ENCODE measurements around the gene SATB2.

The SATB2 gene

DNA sequence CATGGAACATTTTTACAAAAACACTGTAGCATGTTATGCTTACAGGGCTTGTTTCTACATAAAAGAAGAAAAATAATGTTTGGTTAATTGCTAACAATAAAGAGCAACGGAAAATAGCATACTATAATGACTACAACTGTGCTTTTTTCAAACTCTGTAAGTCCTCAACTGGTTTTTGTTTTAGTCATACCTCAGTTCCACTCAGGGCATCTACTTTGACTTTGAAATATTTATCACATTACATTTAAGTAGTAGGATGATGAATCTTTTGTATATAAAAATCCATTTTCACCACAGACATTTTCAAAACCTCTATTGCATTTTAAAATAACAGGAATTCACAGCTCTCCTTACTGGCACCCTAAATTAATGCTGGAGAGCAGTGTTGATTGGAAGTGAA, 8.3 kb downstream of the SATB2 start:
- DNase-seq = no peak

DNA sequence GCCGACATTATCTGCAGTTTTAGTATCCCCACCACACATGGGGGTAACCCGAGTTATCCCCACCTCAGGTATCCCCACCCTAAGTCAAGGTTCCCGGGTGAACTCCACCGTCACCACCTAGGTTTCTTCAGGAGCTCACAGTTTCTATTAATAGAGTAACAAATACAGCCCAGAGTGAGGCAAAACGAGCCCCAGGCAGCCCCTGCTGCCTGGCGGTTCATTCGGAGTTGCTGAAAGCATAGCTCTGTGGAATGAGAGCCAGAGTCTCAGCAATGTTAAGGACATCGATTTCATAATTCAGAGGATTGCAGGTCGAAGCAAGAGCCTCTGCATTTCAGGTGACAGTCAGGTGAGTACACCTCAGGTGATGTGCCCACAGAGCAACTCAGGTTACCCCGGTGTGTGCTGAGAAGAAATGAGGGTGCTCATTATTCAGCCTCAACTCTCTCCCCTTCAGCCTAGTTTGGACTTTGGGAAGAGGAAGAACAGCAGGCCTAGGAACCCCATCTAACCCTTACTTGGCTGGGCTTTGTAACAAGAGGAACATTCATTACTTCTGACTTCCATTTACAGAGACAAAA, 10.7 kb downstream of the SATB2 start:
- no peak for DNase-seq

DNA sequence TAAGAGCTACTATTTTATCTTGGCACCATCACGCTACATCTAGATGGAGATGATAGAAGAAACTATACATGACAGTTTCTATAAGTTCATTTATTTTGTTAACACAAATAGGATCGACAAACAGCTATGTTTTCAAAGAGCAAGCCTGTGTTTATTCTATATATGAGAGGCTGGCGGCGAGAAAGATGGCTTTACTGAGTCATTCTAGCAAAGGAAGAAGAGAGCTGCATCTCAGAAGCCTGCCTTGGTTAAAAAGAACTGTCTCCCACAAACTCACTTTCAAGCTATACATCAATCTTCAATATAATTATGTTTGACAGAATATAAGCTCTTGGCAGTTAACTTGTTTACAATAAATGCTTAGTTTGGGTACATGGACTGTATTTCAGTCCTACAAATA, 13.0 kb downstream of the SATB2 start:
- DNase-seq = no peak

DNA sequence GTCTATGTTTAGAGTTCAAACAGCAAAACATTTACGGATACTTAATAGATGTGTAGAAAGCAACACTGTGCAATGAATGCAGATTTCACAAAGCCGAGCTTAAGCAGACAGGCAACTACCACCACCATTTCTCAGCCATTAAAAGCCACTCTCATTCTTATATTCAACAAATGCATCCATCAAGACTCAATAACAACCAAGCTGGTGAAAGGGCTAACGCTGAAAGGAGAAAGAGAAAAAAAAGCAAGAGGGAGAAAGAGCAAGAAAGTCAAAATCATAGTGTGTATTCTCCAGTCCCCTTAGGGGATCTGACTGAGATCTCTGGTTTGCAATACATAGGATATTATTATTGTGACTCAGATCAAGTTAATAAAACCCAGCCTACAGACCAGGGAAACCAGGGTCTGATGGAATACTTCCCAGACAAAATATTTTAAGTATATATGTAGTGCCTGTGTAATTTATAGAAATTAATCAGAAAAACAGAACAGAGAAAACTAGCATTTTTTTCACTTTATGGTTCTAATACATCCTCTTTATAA, 14.1 kb downstream of the SATB2 start:
- no peak for DNase-seq

DNA sequence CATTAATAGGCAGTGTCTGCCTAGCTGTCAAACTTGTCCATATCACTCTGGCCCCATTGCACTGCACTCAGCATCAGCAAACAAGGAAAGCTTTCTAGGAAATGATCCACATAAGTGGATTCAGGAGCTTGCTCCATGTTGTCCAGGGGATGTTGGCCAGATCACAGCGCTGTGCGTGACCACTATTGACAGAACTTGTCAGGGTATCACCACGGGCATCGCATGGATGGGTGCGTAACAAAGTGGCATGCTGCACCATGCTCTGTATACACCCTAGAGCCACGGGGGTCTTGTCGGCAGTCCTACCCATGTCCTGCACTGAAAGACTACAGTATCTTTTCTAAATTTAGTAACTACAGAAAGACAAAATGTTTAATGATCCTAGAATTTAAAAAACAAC, 15.6 kb downstream of the SATB2 start:
- no peak for DNase-seq

DNA sequence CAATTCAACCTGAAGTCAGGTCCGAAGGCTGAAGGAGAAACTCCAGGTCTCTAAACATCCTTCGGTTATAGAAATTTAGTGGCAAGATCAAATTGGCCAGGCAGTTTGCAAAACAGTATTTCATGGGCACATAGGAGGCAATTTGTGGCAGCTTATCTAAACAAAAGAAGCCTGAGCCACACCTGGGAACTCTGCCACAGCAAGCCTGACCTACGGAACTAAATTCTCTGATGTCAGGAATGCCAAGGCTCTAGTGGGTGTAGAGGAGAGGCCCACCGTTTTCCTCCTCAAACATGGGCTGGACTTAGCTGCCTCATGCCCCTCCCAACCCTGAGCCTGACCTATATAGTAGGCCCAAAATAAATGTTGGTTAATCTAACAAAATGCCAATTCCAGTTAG, 16.0 kb downstream of the SATB2 start:
- no peak for DNase-seq

DNA sequence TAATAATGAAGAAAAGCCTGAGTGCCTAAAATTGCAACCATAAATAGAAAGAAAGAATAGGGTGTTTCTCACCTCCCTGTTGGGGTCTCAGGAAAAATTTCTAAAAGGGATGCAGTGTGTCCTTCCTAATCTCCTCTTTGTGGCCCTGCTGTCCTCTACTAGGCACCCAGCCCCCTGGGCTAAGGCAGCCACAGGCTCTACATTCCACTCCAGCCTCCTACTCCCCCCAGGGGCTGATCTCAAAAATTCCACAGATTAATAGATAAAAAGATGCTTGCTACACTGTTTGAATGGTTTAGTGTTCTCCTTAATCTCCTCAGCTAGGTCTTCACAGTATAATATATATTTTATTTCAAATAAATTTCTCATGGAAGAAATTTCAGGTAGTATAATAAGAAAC, 17.6 kb downstream of the SATB2 start:
- no peak for DNase-seq

DNA sequence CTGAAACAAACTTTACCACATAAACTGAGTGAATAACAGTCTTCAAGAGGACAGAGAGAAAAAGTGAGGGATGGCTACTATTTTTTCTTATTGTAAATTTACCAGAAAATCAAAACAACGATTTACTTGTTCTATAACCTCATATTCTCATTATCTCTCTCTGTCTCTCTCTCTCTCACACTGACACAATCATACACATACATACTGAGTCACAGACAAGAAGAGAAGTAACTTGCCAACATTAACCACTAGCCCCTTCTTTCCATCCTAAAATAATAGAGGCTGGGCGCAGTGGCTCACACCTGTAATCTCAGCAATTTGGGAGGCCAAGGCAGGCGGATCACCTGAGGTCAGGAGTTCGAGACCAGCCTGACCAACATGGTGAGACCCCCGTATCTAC, 18.2 kb downstream of the SATB2 start:
- DNase-seq = no peak

DNA sequence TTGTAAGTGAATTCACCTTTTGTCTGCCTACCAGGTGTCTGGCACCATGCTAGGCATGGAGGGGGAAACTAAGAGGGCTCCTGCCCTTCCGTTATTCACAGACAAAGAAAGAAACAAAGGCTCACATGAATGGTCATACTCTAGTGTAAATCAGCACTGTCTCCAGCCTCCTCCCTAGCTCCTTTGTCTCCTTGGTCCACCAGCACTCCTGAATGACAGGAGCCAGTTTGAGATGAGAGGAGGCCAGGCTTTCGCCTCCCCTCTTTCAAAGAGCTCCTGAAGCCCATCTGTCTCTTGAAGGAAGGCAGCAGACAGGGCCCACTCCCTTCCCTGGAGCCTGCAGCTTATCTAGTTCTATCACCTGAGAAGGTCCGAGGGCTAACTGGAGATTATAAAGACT, 18.7 kb downstream of the SATB2 start:
- DNase-seq = no peak

DNA sequence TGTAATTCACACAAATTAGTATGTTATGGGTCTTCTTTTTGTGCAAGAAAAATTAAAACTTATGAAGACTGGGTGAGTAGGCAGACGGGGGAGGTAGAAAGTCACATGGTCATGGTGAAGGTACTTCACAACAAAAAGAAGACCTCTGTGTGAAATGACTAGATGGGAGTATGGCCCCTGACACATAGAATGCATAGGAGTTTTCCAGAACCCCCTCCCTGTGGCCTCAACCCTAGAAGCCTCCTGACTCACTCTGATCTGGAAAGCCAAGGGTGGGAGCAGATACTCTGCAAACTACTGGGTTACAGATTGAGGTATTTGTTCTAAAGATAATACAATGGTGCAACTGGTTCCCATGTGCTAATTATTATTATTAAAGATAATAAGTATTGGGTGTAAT, 23.2 kb downstream of the SATB2 start:
- DNase-seq = no peak

DNA sequence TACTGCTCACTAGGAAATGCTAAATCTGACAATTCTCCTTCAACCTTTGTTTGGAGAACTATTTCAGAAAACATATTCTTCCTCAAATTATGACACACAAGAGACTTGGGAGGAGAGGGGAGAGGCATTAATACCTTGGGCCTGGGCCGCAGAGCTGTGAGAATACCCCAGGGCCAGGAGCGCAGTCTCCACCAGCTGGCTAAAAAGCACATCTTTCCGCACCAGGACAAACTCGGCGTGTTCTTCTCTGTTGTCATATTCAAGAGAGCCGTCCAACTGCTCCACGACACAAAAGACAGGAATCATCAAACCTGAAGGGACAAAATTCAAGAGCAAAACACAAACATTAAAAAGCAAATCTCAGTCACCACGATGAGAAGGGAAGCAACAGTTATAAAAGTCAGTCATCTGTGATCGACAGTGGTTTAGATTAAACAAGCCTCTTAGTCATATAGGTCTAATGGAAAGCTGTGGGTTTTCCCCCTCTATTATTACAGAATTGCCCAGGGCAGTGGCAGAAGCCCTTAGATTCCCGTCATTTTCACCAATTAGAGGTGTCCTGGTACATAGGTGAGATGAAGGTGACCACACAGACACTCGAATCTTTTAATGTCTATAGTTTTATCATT, 24.4 kb downstream of the SATB2 start:
- DNase-seq = no peak

DNA sequence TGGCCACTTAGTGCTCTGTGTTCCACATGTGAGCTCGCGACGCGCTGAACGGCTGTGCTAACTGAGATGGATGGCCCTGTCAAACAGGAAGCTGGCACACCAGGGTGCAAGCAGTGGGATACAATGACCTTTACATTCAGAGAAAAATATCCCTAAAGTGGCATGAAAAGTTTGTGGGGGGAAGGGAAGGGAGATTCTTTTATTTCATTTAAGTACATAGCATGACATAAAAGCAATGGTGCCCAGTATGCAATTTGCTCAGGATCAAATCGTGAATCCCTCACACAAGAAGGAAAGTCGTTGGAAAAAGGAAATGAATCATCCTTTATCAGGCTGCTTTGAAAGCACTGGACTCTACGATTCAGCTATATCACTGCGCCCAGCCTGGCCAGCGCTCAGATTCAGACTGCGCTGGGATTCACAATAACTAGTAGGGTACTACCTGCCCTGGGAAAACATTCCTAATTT, 26.0 kb downstream of the SATB2 start:
- DNase-seq = no peak

DNA sequence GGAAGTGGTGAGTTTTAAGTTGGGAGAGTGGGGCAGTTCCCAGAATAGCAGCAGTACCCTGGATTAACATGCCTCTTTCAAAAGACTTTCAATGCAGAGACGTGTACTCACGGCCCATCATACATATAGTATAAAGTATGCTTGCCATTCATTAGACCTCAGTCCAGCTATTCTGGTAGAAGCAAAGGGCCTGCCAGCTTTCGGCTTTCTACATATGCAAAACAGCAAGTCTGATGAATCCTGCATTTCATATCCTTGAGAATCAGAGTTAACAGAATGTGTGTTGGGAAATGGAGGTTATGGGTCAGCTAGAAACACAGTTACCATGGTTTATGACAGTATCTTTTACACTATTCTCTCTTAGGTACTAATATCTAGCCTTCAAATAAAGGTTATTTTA, 27.5 kb downstream of the SATB2 start:
- DNase-seq = no peak

DNA sequence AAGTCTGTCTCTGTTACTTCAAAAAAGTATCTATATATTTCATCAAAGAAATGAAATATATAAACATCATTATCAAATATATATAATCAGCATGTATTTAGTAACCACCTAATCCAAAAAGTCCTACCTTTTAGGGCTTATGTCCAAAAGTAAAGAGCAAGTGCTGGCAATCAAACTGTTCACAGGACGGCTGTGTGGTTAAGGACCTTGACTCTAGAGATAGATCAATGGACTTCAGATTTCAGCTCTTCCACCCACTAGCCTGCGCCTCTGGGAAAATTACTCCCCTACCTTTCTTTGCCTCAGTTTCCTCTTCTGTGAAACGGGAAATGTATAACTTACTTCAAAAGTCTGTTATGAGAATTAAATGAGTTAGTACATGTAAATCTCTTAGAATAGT, 29.4 kb downstream of the SATB2 start:
- no peak for DNase-seq

DNA sequence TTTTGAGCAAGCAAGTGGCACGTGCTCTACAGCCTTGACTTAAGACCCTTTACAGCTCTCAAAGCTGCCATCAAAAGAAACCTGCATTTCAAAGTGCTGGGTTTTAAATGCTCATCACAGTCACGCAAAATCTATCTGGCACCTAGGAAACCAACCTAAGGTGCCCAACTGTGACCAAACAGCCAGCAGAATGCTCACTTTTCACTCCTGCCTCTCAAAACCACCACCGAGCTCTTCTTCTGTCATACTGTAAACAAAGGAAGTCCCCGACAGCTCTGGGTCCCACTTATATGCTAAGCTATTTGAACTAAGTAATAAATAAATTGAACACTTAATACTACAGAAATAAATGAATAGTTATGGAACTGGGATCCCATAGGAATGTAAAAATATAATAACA, 33.6 kb downstream of the SATB2 start:
- DNase-seq = no peak

DNA sequence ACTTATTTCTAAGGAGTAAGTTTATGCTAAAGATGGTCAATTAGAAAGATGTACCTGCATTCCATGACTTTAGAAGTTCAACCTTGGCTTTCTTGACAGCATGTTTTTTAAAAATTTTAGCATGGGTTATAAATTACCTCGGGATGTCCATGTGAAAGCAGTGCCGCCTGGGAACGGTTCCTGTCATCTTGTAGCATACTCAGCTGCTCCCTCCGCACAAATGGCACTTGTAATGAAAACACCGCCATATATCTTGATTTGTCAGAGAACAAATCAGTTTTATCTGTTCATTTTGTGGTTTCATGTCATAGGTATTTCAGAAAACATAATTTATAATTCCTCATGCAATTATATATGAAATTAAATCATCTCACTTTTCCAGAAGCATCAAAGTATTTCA, 38.3 kb downstream of the SATB2 start:
- no peak for DNase-seq

DNA sequence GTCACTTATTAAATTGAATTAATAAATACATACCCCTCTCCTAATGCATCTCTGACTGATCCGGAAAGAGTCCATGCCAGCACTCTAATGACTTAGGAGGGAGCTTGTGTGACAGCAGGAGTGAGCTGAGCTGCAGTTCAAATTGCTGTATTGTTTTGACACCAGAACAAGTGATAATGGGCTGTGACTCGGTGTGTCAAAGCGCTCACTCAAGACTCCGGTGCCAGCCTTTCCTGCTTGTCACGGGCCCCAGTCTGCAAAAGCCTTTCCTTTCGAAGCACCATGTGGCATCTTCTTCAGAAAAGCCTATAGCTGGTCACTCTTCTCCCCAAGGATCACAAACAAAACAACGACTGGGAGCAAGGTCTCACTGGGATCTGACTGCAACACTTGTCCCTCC, 43.3 kb downstream of the SATB2 start:
- DNase-seq = no peak

DNA sequence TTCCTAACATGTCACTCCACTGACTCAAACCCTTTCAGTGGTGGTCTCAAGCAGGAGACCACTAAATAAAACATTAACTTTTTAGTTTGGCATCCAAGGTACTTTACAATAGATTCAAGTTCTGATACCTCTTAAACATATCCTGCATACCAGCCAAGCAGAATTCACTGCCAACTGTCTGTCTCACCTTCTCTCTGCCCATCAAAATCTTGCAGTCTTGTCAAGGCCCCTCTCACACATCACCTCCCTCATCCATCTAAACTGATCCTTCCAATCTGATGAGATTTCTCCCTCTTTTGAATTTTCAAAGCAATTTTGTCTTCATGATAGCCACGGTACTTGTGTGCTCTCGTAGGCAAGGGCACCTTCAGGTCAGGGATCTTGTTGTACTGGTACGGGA, 43.7 kb downstream of the SATB2 start:
- DNase-seq = no peak

DNA sequence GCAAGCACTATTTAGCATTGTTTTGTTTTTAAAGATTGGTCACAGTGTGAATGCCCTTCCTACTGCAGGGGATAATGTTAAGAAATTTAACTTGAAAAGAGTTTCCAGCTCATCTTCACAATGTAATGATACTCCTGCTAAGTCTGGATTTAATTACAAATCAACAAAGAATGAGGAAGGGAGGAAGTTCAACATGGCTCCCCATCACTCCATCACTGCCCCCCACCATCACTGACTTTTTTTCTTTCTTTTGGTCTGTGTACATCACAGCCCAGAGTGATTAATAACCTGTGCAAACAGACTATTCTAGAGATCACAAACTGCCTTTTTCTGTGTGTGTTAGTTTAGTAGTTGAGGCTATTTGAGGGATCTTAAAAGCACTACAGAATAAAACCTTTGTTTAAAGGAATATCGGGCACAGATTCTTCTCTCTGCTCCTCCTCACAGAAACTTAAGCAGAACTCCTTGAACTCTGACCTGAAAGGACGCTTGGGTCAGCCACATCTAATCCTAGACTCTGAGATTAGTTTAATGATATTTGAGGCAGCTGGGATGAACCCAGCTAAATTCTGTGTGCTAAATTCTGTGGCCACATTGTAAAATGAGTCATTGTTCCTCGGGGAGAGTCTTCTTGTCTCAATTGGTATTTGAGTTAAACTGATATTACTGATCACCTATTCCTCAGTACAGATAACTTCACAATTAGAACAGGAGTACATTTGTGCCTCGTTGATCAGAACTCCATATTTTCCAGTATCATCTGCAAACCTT, 47.8 kb downstream of the SATB2 start:
- DNase-seq = no peak

DNA sequence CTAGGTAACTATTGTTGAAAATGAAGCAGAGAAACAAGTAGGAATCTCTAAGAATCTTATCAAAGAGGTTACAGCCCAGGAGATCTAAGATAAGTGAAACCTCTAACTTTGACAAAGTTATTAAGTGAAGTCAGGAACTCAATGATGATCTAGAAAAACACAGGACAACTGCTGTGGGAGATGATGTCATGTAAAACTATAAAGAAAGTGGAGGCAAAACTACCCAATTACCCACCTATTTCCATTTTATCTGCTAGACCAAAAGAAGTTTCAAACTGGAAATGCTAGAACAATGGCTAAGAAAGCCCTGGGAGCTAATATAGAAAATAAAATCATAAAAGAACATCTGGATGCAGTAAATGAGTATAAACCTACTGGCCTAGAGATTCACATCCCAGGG, 50.3 kb downstream of the SATB2 start:
- no peak for DNase-seq

DNA sequence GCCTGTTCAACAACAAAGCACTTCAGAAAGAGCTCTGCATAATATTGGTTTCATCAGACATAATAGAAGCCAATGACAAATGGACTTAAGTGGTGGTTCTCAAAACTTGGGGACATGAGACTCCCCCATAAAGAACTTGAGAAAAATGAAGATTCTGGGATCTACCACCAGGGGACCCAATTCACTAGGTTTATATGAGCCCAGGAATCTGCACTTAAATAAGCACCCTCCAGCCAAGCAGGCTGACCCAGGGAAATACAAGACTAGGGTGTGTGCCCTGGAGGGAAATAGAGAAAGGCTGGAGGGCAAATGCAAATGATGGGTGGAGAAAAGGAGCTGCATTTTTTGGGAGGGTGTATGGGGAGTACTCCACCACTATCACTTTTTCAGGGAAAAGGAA, 52.5 kb downstream of the SATB2 start:
- DNase-seq = no peak

DNA sequence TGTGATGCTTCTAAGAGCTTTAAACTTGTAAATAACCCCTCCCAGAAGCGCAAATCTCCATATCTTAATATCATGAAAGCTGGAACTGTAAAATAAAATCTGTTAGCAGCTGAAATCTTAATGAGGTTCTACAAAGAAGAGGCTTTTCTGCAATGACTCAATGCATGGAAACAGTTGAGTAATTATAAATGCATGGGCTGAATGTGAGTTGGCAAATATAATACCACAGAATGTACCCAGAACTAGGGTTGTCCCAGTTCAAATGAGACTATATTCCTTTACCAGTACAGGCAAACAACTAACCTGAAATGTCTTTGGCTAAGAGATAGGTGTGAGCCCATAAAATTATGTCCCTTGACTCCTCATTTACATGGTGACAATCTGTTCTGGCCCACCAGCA, 52.9 kb downstream of the SATB2 start:
- DNase-seq = no peak

DNA sequence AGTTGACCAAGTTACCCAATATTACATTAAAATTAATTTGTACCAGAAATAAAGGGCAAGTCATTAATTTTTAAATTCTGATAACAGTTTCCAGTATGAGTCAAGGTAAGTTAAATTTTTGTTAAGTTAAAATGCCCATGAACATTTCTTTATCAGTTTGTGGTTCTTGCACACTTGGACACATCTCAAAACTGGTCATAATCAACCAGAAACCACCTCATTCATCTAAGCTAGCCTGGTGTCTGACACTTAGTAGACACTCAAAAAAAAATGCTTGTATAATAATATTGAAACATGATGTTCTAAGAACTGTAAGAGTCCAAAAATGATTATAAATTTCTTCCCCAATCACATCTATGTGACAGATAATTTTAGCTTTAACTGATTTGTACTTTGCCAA, 62.4 kb downstream of the SATB2 start:
- DNase-seq = no peak

DNA sequence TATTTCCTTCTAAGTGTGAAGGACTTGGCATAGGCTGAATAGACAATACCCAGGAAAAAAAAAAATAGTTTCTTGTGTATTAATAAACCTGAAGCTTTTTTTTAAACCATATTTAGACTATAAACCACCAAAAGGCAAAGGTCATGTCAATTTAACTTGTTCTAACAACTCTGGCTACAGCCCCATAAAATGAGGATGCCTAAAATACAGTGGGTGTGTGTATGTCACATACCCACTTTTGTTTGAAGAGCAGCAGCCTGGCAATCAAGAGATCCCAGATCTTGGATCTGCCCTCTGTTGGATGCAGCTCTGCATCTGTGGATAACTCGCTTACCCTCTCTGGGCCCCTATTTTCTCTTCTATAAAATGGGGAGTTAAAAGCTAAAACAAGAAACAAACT, 65.4 kb downstream of the SATB2 start:
- DNase-seq = no peak
